ENCODE data around the gene TJP3.
A peak's percentile ranks its signal among the peaks of the same experiment; 100 is the strongest.

The TJP3 gene

DNA sequence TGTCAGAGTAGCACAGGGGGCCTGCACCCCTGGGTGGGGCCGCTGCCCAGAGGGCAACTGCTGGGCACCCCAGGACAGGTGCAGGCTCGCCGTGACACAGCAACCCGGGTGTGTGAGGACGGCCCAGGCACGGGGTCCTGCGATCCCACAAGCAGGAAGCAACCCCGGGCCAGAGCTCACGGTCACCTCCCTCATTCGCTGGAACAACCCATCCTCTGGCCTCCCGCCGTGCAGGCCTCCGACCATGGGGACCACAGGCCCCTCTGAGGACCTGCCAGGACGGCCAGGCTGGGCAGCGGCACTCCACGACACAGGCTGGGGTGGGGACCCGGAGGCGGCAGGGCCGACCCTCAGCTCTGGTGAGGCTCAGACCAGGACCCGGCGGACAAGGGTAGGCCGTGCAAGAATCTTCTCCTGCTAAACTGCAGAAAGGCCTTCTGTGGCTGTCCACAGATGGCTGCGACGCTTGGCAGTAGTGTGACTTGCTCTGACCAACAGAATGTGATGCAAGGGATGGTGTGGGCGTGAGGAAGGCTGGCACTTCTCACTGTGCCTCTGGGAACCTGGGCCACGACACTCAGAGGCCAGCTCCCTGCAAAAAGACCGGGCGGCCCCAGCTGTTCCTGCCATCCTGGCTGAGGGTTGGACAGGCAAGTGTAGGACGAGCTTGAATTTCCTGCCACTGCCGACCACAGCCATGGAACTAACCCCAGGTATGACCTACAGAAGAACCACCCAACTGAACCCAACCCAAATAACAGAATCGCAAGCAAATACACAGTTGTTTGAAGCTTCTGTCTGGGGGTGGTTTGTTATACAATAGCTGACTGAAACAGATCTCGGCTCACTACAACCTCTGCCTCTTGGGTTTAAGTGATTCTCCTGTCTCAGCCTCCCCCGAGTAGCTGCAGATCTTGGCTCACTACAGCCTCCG, 34.4 kb upstream of the TJP3 start:
- Histone ChIP-seq H3K27ac (peak overlapping the region in 1 of 2 donors; percentile 95), H3K4me3 (no peak overlapping the region)
- no peak for DNase-seq (ENCODE audit: low spot score)
- TF ChIP-seq, protein P1, sequence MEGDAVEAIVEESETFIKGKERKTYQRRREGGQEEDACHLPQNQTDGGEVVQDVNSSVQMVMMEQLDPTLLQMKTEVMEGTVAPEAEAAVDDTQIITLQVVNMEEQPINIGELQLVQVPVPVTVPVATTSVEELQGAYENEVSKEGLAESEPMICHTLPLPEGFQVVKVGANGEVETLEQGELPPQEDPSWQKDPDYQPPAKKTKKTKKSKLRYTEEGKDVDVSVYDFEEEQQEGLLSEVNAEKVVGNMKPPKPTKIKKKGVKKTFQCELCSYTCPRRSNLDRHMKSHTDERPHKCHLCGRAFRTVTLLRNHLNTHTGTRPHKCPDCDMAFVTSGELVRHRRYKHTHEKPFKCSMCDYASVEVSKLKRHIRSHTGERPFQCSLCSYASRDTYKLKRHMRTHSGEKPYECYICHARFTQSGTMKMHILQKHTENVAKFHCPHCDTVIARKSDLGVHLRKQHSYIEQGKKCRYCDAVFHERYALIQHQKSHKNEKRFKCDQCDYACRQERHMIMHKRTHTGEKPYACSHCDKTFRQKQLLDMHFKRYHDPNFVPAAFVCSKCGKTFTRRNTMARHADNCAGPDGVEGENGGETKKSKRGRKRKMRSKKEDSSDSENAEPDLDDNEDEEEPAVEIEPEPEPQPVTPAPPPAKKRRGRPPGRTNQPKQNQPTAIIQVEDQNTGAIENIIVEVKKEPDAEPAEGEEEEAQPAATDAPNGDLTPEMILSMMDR (IDR thresholded peaks at IDR 0.05), result no peak

DNA sequence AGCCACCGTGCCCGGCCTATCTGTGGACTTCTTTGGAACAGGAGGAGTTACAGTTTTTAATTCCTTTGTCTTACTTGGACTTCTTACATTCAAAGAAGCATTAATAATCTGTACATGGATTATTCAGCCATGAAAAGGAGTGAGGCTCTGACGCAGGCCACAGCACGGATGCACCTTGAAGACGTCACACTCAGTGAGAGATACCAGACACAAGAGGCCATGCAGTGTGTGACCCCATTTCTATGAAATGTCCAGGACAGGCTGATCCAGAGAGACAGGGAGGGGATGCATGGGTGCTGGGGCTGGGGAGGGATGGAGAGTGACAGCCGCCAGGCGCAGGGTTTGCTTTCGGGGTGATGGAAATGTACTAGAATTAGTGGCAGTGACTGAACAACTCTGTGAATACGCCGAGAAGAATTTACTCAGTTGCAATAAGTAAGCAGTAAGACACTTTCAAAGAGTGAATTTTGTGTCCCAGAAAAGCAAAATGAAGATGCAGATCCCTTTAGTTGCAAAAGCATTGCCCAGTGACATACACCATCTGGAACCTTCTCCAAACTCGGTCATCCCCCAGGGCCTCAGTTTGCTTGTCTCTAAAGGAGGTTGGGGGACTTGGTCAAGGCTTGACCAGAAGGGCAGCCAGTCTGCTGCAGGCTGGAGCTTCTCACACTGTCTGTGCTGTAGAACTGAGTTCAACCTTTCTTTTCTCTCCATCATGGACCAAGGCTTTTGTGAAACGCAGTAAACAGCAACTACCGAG, 33.2 kb upstream of the TJP3 start:
- TF ChIP-seq, protein P1 (IDR thresholded peaks at IDR 0.05), result no peak
- Histone ChIP-seq H3K27ac (peak overlapping the region in 1 of 2 donors; percentile 1), H3K4me3 (no peak overlapping the region)
- DNase-seq (ENCODE audit: low spot score), result no peak

DNA sequence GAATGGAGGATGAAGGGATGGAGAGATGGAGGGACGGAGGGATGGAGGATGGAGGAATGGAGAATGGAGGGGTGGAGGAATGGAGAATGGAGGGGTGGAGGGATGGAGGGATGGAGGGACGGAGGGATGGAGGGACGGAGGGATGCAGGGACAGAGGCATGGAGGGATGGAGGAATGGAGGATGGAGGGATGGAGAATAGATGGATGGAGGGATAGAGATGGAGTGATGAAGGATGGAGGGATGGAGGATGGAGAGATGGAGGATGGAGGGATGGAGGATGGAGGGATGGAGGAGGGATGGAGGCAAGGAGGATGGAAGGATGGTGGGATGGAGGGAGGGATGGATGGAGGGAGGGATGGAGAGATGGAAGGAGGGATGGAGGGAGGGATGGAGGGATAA, 30.0 kb upstream of the TJP3 start:
- Histone ChIP-seq H3K4me3 (no peak overlapping the region), H3K27ac (no peak overlapping the region)
- DNase-seq (ENCODE audit: low spot score), result no peak
- TF ChIP-seq, protein P1 (IDR thresholded peaks at IDR 0.05), result no peak

DNA sequence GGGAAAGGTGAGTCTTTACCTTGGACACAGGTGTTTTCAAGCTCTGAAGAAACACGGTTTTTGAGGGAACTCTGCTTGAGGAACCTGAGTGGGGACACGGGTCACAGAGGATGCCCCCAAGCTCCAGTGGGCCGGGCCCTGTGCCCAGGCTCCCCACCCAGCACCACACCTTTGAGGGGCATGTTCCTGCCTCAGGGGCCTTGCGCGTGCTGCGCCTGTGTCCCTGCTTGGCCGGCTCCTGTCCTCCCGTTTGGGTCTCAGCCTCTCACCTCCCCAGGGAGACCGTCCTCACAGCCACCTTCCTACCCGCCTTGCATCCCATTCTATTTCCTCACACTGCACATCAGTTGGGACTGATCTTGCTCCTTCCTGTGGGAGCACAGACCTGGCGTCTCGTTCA, 29.0 kb upstream of the TJP3 start:
- Histone ChIP-seq H3K27ac (no peak overlapping the region), H3K4me3 (no peak overlapping the region)
- no peak for DNase-seq (ENCODE audit: low spot score)
- TF ChIP-seq, protein P1 (IDR thresholded peaks at IDR 0.05), result no peak

DNA sequence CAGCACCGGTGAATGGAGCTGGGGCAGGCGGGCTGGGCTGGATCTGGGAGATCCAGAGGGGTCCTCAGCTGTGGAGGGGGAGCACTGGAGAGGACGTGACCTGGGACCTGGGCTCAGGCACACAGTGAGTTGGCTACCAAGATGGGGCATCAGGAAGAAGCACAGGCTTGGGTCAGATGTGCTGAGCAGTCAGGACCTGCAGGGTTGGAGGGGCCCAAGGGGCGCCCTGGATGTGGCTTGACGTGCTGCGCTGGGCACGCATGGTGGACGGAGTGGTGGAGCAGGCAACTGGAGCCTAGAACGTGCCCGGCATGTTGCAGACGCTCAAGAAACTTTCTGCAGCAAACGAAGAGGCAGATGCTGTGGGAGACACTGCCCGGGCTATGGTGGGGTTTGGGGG, 28.6 kb upstream of the TJP3 start:
- no peak overlapping the region for H3K27ac ChIP-seq
- TF ChIP-seq, protein P1 (IDR thresholded peaks at IDR 0.05), result no peak
- no peak for DNase-seq (ENCODE audit: low spot score)
- no peak overlapping the region for H3K4me3 ChIP-seq

DNA sequence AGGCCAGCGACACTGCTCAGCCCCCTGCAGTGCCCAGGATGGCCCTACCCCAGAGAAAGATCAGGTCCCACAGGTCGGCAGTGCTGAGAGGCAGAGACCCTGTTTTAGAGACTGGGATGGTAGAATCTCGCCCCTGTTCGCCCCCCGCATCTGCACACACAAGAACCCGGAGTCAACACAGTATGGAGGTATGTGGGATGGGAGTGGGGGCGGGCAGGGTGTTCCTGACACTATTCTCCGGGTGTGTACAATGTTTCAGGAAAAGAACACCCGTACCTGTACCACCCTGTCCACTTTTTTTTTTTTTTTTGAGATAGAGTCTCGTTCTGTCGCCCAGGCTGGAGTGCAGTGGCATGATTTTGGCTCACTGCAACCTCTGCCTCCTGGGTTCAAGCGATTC, 27.2 kb upstream of the TJP3 start:
- no peak for DNase-seq (ENCODE audit: low spot score)
- TF ChIP-seq, protein P1 (IDR thresholded peaks at IDR 0.05), result no peak
- H3K4me3 ChIP-seq, result no peak overlapping the region
- no peak overlapping the region for H3K27ac ChIP-seq

All from coronary artery (tissue), 2 donors.